GOT3 (cell line): ENCODE data around the gene GNRHR.
"Not testable (repeated sequence)": the region's sequence is repeated elsewhere in the genome, so short reads cannot be mapped to it uniquely, and the experiment has no call there.

ENCODE experiments used
- DNase-seq: peaks from one replicate; lab custom pipeline; 2025; ENCODE audit warnings: mixed read lengths; lab: John Stamatoyannopoulos, UW

GNRHR gene

GRCh38 chr4:67727124-67727850 is 26.9 kb downstream of the GNRHR start:
- DNase-seq, result no peak

GRCh38 chr4:67725981-67726380 is 28.2 kb downstream of the GNRHR start:
- no peak for DNase-seq

- no peak for DNase-seq
Measured at GRCh38 chr4:67725132-67725531, 29.1 kb downstream of the GNRHR start.

- no peak for DNase-seq
Measured at GRCh38 chr4:67723949-67724348, 30.2 kb downstream of the GNRHR start.

- DNase-seq, result no peak
Measured at GRCh38 chr4:67723341-67723740, 30.8 kb downstream of the GNRHR start.

DNA sequence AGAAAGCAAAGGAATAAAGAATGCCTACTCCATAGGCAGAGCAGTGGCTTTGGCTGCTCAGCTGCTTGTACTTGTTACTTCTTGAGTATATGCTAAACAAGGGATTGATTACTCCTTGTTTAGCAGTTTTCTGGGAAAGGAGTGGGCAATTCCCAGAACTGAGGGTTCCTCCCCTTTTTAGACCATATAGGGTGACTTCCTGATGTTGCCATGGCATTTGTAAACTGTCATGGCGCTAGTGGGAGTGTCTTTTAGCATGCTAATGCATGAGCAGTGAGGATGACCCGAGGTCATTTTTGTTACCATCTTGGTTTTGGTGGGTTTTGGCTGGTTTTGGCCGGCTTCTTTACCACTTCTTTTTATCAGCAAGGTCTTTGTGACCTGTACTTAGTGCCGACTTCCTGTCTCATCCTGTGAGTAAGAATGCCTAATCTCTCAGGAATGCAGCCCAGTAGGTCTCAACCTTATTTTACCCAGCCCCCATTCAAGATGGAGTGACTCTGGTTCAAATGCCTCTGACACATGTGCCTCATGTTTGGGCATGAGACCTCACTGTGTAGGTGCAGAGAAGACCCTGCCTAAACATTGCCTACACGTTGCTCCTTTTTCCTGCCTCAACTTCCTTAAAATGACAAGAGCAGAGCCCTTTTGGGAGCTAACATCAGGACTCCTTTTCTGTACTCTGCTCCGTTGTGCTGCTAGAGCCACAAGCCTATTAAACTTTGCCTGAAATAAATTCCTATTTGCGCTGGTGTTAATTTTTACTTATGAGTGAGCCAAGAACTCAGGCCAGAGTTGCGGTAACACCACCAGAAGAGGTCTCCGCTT is 32.2 kb downstream of the GNRHR start:
- no peak for DNase-seq

DNA sequence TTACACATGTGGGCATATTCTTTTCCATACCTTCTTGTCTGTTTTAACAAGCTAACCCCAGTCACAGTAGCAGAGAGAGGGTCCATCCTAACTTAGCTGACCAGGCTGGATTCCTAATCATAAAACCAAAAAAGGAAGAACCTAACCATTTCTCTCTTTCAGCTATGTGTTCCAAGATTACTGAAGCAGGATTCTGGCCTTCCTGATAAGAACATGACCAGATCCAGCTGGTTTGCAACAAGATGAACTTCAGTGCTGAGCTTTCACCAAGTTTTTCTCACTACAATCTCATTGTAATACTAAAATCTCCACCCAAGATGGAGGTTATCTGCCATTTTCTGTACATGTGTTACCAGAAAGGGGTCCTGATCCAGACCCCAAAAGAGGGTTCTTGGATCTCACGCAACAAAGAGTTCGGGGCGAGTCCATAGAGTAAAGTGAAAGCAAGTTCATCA is 32.8 kb downstream of the GNRHR start:
- no peak for DNase-seq

DNA sequence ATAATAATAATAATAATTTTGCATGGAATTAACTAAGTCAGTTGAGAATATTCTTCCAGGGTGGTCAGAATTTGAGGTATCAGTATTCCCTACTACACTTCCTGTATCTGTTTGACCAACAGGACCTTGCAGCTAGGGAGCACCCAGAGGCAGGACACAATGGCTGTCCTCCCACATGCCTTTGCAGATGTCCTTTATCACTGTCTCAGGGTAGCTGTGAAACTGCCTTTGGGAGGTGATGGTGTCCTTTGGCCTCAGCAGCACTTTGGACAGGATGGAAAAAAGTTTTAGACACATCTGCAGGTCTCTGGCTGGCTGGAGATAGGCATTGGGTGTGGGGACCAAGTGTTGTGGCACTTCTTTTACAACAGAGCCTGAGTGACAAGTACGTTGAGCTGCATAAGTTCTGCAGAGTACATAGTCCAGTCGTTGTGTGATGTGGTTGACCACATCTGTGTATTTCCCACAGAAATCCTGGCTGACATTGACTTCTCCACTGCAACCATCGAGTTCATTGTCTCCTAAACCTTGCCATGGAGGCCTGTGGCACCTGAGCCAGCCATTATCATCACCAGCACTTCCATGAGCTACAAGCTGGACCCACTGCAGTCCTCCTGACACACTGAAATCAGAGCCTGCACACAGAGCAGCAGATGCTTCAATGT is 34.1 kb downstream of the GNRHR start:
- no peak for DNase-seq

GRCh38 chr4:67718848-67719247 is 35.3 kb downstream of the GNRHR start:
- no peak for DNase-seq

DNA sequence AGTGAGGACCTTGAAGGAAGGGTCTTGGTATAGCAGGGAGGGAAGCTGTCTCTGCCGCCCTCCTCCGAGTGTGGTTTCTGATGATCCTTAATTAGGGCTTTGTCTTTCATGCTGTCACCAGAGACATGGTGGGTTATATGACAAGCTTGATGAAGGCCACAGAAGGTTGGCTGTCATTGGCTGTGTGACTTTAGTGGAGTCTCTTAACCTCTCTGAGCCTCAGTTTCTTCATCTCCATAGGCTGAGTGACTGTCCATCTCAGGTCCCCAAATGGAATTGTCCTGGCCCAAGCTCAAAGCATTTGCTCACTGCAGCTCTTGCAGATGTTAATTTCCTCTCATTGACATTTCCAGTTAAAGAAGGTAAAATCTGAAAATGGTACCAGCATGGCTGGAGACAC is 36.6 kb downstream of the GNRHR start:
- no peak for DNase-seq

GRCh38 chr4:67714955-67715354 is 39.2 kb downstream of the GNRHR start:
- DNase-seq, result no peak

DNA sequence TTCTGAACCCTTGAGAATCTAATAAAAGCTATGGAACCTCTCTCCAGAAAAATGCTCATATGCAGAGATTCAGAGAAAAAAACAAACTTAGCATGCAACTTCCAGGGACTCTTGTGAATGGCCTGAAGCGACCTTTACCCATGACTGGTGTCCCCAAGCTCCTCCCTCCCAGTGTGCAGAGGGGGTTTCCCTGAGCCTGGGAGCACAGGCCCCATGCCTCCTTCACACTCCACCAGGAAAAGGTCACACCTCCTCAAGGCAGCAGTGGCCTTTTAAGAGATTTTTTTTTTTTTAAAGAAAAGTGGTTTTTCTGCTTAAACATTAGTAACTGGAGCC is 40.0 kb downstream of the GNRHR start:
- DNase-seq, result no peak

GRCh38 chr4:67713529-67714247 is 40.5 kb downstream of the GNRHR start:
- no peak for DNase-seq

GRCh38 chr4:67712650-67713528 is 41.3 kb downstream of the GNRHR start:
- no peak for DNase-seq

DNA sequence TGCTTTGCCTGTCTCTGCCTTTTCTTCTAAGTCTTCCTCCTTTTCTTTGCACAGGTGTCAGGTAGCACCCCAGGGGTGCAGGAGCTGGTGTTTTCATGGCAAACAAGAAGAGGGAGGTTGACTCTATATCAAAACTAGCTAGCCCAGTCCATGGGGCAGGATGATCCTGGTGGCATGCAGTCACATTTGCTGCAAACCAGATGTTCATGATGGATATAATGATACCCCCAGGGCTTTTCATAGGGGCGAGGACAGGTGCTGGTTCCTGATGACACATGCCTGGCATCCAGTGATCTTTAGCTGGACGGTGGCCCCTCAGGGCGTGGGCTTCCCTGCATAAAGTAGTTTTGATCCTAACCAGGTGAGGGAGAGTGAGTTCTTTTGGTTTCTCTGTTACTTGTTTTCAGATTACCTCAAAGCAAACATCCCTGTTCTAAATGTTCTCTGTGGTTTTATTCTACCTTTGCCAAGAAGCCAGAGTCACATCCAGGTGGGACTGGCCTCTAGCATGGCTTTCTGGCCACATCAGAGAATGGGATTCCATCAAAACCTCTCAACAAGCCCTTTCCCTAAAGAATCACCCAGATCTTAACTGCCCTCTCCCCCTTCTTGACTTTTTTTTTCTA is 42.1 kb downstream of the GNRHR start:
- no peak for DNase-seq

DNA sequence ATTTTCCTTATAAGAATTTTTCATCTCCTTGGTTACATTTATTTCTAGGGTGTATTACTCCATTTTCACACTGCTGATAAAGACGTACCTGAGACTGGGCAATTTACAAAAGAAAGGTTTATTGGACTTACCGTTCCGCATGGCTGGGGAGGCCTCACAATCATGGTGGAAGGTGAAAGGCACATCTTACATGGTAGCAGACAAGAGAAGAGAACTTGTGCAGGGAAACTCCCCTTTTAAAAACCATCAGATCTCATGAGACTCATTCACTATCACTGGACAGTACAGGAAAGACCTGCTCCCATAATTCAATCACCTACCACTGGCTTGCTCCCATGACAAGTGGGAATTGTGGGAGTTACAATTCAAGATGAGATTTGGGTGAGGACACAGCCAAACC is 47.5 kb downstream of the GNRHR start:
- not testable (repeated sequence) for DNase-seq

DNA sequence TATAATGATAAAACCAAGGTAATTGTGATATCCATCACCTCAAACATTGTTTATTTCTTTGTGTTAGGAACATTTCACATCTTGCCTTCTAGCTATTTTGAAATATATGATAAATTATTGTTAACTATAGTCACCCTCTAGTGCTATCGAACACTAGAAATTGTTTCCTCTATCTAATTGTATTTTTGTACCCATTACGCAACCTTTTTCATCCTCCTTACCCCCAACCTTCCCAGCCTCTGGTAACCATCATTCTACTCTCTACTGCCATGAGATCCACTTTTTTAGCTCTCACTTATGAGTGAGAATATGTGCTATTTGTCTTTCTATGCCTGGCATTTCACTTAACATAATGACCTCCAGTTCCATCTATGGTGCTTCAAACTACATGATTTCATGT is 49.3 kb downstream of the GNRHR start:
- DNase-seq, result no peak

- DNase-seq, result no peak
Measured at GRCh38 chr4:67702166-67702565, 52.0 kb downstream of the GNRHR start.

- no peak for DNase-seq
Measured at GRCh38 chr4:67701517-67701850, 52.7 kb downstream of the GNRHR start.

DNA sequence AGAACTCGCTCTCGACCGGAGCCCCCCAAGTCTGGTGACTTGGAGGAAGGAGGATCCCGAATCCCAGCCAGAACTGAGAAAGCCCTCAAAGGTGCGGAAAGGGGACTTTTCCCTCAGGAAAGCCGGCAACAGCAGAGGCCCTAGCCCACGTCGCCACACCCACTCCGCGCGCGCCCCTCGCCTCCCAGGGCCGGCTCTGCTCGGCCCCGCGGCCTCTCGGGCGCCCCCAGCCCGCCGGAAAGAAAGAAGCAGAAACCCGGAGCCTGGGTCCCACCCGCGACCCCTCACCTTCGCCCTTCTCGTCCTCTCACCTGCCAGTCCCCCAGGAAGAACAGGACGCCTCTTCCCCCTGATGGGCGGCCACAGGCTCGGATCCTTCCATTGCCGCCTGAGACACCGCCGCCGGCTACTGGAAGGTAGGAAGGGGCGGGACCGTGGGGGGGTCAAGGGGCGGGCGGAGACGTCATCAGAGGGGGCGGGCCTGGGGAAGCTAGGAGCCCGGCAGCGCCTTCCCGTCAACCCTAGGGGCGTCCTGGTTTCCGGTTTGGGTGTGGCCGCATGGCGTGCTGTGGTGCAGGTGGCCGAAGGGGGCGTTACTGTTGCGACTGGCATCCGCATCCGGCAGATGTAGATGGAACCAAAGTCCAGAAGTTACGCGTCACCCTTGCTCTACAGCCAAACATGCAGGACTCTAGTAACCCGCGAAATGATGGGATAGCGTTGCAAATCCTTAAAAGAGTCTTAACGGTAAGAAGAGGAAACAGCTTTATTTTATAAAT is 53.3 kb downstream of the GNRHR start, which contains the start of gene UBA6:
TSS of gene UBA6 (minus strand) at position 418 of the 779 bp plus-strand sequence. CDS start at position 382, 36 bp downstream.
- DNase-seq, result peak; percentile 82
